HG03575 (cell line): ENCODE measurements around the gene MAP7D2.

Experiments used
- ATAC-seq: cut with Tn5 transposase; IDR thresholded peaks from one replicate; pipeline ENCODE4 v1.9.1; 2021; ENCODE audit not compliant: unreplicated experiment, insufficient number of reproducible peaks, low FRiP score; ENCODE audit errors: extremely low read depth

Gene MAP7D2

DNA sequence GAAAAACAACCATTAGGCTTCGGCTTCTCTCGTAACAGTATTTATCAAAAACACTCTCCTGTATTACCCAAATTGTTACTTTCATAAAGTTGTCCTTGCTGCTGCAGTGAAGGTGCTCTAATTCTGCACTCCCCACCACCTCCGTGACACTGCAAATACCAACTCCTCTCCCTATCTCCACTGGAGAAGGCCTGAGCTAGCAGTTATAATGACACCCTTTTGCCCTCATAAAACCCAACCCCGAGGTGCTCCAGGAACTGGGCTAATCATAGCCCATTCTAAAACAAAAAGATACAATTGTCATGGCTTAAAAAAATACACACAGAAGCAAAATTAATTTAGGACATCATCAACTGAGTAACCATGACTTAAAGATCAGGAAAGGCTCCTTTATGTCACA is 59.2 kb downstream of the MAP7D2 start:
- no peak for ATAC-seq

- peak; percentile 48 for ATAC-seq
Measured at GRCh38 chrX:20056704-20057103, 60.0 kb downstream of the MAP7D2 start.

- ATAC-seq: no peak
Measured at GRCh38 chrX:20053537-20053936, 63.2 kb downstream of the MAP7D2 start.

- no peak for ATAC-seq
Measured at GRCh38 chrX:20046864-20047263, 69.8 kb downstream of the MAP7D2 start.

DNA sequence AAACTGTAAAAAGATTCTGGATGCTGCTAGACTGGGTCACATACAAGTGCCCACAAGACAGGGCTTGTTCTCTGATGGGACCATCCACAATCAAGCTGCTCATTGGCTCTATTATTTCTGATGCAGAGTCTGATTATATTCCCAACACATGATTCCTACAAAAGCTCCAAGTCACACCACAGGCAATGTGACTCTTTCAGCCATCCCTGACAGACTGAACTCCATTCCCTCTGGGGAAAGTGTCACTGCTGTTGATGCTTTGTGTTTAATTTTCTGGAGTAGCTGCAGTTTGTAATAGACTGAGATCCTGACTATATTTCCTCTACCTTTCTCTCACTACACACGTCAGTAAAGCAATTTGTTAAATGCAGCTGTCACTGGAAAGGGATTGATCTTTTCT is 70.5 kb downstream of the MAP7D2 start:
- no peak for ATAC-seq

GRCh38 chrX:20042221-20042620 is 74.5 kb downstream of the MAP7D2 start:
- ATAC-seq: no peak

DNA sequence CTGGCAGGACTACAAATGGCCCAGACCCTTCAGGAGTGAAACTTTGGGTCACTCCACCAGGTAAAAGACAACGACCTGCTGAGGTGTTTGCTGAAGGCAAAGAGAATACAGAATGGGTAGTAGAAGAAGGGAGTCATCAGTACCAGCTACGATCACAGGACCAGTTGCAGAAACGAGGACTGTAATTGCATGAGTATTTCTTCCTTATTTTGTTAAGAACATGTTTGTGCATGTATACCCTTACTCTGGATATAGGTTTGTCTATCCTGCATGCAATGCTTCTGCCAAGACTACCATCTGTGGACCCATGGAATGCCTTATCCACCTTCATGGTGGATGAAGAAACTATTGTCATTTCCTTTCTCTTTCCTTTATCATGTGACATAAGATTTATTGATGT is 77.7 kb downstream of the MAP7D2 start:
- no peak for ATAC-seq

- no peak for ATAC-seq
Measured at GRCh38 chrX:20037186-20037585, 79.5 kb downstream of the MAP7D2 start.

DNA sequence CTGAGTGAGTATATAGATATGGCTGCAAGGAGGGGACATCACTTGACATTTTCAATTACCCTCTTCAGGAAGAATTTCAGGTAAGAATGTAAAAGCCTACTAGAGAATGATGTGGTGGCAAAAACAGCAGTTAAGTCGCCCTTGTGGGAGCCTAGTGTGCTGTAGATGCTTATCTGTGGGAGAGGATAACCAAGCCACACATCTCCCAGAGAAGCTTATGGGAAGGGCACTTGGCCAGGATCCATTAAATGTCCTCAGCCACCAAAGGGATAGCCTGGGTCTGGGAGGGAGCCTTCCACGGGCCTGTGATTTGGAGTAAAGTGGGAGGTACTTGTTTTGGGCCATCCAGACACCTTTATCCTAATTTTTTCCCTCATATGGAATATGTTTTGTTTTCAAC is 84.5 kb downstream of the MAP7D2 start:
- ATAC-seq: no peak

DNA sequence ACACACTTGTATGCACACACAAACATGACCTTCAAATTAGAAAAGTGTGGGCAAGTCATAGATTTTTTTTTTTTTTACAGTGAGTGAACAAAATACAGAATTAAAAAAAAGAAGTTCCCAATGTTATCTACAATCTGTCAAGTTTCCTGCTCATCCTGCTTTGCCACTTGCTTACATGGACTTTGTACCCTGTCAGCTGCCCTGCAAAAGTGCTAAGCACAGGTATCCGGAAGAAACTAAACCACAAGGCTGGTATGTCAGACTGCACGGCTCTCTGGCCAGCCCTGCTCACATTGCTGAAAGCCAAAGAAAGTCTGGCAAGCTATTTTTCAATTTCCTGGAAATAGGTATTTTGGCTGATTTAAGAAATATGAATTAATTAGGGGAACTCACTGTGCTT is 87.0 kb downstream of the MAP7D2 start:
- no peak for ATAC-seq

DNA sequence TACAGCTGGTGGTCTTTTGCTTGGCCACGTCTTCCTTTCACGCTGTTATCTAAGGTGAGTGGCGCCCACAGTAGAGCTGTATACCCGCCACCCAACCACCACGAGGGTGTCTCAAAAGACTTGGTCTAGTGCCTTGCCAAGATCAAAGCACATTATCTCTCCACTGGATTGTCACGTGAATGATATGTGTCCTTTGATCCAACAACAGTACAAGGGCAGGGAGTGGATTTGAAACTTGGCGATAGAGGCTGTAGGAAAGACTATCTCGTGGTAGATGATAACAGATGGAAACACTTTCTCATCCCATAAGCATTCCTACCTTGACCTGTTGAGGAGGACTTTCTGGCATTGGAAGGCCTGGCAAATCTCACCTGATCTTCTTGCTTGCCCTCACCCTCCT is 88.1 kb downstream of the MAP7D2 start:
- no peak for ATAC-seq

GRCh38 chrX:20026278-20026677 is 90.4 kb downstream of the MAP7D2 start:
- no peak for ATAC-seq

DNA sequence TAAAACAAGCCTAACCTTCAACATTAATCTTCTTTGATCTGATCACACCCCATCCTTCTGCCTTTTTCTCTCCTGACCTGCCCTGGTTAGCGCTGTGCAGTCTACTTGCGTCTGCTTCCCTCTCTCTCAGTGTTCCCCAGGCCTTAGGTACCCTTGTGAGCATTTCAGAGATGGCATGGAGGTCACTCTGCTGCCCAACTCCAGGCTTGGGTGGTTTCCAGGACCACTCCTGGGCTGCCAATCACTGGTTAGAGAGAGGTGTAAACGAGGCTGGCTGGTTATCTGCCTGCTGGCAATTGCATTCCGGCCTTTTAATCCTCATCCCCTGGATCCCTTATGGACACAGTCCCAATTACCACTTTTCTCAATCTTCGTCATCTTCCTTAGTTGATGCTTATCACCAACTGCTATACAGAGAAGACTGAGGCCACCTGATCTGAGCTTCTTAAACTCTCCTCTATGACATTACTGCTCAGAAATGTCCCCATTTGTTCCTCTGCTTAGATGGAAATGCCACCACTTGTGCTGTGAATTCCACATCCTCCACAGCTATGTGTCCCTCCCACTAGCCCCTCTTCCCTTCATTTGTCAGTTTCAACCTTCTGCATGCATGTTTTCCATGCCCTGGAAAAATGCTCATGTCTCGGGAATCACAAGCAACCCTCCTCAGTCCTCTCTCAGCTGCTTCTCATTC is 96.9 kb downstream of the MAP7D2 start:
- no peak for ATAC-seq

DNA sequence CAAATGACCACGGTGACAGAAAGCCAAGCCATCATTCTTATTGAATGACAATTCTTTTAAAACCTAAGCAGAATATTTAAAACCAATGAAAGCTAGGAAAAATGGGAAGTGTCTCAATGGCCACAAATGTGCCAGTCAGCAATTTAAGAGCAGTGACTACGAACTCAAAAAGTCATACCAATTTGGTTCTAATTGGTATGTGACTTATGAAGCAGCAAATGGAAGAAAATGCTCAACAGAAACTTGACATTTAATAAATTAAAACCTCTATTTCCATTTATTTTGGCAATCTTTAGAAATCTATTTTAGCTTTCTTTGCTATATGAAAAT is 100.1 kb downstream of the MAP7D2 start:
- no peak for ATAC-seq

GRCh38 chrX:20015945-20016615 is 100.6 kb downstream of the MAP7D2 start:
- no peak for ATAC-seq

- ATAC-seq: no peak
Measured at GRCh38 chrX:20015422-20015821, 101.3 kb downstream of the MAP7D2 start.

GRCh38 chrX:20011608-20012007 is 105.1 kb downstream of the MAP7D2 start:
- no peak for ATAC-seq

GRCh38 chrX:20007962-20008622 is 108.6 kb downstream of the MAP7D2 start:
- ATAC-seq: no peak

DNA sequence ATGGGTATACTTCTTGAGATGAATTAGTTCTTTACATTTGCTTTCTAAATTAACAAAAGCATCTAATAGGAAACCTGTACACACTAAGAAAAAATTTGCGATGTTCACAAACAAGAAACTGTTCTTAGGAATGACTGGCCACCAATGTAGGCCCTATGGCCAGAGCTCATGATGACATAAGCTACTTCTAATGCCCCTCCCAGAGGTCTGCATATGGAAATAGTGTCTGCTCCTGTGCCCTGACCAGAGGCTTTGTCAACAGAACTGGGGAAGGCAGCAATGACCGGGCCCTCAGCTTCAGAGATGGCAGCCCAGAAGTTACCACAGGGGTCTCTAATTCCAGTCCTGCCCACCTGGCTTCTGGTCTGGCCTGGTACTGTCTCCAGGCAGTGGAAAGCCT is 110.8 kb downstream of the MAP7D2 start:
- ATAC-seq: no peak

DNA sequence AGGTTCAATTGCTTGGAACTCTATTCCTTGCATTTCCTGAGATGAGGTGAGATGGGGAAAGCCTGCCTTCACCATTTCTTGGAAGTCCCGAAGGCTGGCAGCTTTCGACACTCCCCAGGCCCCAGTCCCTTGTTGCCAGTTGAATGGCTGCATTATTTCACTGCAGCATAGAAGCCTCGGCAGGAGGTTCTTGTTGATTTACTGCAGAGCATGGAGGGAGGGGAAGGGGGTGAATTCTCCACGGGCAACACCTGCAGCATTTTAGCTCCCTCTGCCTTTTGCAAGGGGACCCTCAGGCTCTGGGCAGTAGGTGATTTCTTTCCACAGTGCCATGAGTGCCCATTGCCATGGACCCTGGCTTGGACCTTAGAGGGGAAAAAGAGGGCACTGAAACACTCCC is 115.1 kb downstream of the MAP7D2 start:
- ATAC-seq: no peak

- no peak for ATAC-seq
Measured at GRCh38 chrX:19991350-19991718, 125.4 kb downstream of the MAP7D2 start.
